ENCODE results near the gene FHL2. TPM values are rescaled to one million over a fixed set of nuclear protein-coding genes. Genes with fewer than 3 reads are reported as not detected.
"Not testable (repeated sequence)": the region's sequence is repeated elsewhere in the genome, so short reads cannot be mapped to it uniquely, and the experiment has no call there.

The FHL2 gene
- total RNA-seq, 1 donor from 2014 or later = 64.0 TPM

DNA sequence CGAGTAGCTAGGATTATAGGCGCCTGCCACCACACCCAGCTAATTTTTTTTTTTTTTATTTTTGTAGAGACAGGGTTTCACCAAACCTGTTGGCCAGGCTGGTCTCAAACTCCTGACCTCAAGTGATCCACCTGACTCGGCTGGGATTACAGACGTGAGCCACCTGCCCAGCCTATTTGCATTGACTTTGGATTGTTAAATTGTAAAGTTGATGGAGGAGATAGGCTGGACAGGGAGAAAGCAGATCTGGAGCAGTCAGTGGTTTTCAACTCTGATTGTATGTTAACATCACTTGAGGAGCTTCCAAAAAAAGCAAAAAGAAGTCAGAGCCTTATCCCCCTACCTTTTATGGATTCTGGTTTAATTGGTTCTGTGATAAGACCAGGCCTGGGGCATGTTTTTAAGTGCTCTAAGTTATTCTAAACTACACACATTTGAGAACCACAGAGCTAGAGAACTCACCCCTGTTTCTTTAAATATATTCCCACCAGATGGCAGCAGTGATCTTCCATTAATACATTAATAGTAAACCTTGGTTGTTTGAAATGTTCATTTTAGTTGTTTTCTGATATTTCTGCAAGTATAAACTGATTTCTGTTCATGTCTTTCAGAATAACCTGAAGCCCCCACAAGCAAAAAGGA is 54.0 kb downstream of the FHL2 start:
- peak; percentile 48 for DNase-seq (ENCODE audit: low spot score)

DNA sequence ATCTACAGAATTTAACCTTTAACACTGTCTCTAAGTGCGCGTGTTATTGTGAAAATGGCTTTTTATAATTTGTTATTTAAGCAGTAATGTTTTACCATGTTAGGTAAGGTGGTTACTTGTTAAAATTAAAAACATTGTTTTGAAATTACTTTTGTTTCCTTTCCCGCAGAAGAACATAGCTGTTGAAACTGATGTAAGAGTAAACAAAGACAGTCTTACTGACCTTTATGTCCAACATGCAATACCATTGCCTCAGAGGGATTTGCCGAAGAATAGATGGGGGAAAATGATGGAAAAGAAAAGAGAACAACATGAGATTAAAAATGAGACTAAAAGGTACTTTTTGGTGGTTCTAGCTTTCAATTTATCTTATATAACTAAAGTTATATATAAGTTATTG is 59.4 kb downstream of the FHL2 start:
- DNase-seq (ENCODE audit: low spot score) = no peak

DNA sequence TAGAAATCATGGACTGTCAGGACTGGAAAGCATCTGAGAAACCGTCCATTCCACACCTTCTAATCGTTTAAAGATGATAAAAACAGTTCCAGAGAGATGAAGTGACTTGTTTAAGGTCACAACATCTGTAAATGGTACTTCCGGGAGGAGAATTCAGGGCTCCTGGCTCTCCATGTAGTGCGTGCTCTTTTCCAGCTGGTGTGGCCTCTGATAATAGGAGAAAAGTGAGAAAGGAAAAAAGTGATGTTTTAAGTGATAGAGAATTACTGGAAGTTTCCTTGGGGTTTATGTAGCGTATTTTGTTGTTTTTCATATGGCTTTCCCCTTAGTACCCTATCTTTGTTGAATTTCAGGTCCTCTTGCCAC is 60.8 kb downstream of the FHL2 start:
- DNase-seq (ENCODE audit: low spot score) = no peak

DNA sequence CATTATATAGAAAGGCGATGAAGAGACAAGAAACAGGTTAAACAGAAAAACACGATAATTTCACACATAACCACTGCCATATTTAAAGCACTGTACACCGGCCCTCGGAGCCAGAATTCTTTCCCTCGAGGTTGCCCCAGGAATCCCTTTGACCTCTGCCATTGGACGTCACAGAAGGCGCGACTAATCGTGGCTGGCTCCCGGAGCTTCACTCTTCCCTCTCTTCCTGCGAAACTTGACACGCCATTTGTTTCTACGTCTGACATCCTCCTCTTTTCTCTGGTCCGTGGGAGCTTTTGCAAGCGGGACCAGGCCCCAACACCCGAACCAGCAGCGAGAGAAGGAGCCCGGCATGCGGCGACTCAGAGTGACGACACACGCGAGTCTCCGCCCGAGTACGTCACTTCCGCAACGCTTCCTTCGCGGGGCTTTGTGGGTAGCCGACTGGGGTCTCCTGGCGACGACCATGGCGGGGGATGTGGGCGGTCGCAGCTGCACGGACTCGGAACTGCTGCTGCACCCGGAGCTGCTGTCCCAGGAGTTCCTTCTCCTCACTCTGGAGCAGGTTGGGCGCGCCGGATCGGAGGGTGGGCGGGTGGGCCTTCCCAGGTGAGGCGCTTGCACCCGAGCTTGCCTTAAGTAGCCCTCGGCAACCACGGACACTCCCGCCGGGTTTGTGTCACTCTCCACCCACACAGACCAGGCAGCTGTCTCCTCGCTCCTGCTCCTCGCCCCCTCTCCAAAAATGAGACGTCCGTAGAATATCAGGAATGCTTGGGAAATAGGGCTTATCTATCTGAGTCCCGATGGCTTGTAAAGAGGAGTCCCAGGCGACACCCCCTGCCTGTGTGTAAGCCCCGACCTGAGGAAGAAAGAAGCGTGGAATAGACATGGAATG is 61.5 kb downstream of the FHL2 start, which contains the start of gene C2orf49:
Gene C2orf49 (plus strand): TSS at position 419 of the 898 bp plus-strand sequence. CDS start 48 bp downstream, at position 467.
- peak; percentile 93 for DNase-seq (ENCODE audit: low spot score)

DNA sequence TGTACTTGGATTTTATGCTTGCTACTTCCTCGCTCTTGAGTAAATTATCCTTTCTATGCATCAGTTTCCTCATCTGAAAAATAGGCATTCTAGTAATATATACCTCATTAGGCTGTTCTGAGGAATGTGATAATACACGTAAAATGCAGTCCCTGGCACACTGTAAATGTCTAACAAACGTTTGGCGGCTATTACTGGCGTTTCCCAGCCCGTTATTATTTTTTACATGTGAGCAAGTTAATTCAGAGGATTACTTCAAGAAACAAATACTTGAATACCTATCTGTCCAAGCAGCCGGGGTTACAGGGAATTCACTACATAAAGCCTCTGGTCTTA is 62.1 kb downstream of the FHL2 start:
- DNase-seq (ENCODE audit: low spot score) = no peak

DNA sequence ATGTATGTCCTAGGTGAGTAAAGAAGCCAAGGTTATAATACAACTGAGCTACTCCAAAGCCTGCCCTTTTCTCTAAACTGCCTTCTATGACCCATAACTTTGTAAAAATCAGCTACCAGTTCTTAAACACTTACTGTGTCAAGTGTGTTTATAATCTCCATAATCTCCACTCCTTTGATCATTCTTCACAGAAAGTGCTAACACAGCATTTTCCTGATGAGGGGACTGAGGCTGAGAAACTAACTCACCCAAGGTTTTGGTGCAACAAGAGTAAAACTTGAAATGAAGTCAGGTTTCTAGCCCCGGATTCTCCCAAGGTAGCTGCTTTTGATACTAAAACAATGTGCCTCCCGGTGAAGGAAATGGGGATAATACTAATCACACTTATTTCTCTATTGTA is 63.4 kb downstream of the FHL2 start:
- no peak for DNase-seq (ENCODE audit: low spot score)

DNA sequence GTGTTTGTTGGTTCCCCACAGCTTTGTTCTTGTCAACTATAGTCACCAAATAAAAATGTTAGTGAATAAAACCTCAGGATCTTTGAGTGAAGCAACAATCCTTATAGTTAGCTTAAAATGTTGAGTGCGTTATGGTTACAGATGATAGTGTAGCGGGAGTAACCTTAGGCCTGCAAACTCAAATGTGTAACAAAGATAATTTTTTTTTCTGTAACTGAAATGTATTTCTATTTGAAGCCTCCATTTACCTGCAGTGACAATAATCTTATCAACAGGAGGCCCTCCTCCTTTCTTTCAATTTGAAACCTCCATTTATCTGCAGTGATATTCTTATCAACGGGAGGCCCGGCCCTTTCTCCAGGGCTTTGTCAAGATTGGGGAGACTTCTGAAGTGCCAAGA is 64.6 kb downstream of the FHL2 start:
- DNase-seq (ENCODE audit: low spot score) = no peak

DNA sequence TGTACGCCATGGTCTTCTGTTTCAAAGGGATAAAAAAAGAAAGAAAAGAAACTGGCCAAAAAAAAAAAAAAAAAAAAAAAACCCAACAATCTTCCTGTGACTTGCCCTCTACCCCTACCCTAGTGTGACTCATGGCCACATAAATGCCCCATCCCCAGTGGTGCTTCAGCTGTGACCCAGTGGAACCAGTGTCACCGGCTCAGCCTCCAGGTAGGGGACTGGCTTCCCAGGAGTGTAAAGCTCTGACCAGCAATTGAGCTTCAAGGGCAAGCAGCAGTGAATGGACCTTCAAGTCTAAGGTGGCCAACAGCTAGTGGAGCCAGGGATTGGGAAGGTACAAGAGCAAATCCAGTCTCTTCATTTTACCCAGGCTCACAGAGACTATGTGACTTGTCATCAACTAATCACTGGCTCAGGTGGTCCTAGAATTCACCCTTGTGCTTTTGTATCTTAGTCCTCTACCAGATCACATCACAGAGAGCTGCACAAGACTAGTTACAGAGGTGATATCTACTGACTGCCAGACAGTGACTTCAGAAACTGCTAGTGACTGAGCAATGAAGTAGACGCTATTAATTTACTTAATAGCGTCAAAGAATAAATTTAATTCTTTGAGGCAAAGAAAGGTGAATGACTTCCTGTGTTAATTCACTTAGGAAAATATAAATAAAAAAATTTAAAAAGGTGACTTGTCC is 68.0 kb downstream of the FHL2 start:
- no peak for DNase-seq (ENCODE audit: low spot score)

DNA sequence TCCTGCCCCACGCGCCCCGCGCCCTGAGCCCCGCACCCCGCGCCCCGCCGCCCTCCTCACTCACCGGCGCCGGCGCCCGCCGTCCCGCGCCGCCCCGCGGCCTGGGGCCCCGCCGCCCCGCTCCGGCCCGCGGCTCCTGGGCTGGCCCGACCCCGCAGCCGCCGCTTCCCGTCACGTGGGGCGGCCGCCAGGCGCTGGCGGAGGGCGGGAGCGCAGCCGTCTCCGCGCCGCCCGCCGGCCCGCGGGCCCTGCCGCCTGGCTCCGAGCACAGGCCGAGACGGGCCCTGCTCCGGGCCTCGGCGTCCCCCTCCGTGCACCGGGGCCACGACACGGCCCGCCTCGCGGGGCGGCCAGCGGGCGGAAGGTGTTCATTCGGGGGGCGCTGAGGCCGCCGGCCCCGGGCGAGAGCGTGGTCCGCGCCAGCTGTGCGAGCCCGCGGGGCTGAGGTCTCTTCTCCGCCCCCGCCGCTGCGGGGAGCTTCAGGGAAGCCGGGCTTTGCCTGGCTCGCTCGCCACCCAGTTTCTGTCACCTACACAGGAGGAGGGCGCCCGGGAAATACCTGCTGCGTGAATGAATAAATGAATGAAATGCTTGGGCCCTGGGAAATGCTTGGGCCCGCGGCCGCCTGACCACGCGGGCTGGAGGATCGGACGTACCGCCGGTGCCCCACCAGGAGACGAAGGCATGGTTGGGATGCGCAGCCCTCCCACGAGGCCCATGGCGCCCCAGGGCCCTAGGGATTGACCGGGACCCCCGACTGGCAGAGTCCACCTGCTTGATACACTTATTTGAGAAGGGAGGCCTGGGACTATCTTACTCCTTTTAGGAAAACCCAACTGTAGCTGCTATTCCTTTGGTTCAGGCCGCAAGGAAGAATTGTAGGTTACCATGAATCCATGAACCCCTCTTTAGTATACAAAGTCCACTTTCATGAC is 69.0 kb downstream of the FHL2 start, which contains the start of gene TGFBRAP1:
Gene TGFBRAP1 (minus strand): TSS at position 175 of the 935 bp plus-strand sequence. CDS start 21,434 bp downstream, outside the sequence.
- DNase-seq (ENCODE audit: low spot score) = peak; percentile 60

DNA sequence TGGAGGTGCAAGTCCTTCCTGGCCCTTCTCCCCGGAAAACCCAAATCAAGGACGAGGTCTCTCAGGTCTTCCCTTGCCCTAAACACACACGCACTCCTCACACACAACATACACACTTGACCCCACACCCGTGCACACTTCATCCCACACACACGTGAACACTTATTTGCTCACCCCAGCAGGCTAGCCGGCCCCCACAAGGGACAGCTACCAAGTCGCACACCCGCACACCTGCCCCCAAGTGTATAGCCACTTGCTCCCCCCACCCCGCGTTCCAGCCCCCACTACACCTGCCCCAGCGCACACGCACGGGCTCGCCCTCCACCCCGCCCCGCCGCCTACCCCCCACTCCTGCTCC is 69.7 kb downstream of the FHL2 start:
- DNase-seq (ENCODE audit: low spot score) = no peak

DNA sequence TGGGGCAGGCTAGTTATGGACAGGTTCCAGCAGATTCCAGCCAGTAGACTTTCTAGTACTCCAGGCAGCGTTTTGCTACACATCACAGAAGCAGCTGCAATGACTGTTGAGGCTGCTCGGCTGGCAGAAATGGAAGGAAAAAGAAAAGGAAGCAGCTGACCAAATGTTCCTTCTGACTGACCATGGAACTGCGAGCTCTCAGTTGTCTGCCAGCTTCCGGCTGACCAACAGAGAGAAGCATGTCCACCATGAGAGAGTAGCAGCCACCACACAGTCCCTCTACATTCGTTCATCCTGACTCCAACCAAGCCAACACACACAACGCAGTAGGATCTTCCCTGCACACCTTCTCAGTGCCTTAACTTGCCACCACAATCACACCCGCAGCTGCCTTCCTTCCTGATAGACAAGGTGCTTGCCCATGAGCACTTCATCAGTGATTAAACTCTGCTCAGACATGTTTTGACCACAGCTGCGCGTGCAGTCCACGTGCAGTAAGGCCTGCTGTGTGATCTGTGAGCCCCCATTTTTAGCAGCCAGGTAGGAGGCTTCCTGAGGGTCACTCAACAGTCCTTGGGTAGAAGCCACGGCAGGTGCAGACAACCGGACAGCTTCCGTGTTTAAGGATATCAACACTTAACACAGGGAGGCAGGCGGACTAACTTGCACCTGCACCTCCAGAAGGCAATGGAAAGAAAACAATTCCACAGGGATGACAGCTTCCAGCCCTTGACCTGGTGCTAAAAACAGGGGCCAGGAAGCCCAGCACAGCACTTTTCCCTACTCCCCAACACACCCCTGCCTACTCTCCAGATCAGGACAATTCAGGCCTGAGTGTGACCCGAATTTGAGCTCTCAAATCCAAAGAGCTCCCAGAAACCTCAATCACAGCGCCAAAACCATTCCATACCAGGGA is 70.3 kb downstream of the FHL2 start:
- peak; percentile 25 for DNase-seq (ENCODE audit: low spot score)

DNA sequence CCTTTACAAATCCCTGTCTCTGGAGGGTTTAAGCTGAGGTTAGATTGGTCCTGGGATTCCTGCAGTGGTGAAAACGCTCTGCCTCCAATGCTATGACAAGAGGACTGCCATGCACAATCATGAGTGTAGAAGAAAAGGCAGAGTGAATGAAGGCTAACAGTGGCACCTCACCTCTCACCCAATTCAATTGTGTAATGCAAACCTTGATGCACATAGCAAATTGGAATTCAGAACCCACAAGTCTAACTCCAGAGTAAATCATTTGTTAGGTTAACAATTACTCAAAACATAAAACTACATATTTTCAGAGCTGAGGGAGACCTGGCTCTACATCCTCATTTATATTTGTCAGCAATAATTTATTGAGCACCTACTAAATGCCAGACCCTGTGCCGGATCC is 71.2 kb downstream of the FHL2 start:
- DNase-seq (ENCODE audit: low spot score) = no peak

DNA sequence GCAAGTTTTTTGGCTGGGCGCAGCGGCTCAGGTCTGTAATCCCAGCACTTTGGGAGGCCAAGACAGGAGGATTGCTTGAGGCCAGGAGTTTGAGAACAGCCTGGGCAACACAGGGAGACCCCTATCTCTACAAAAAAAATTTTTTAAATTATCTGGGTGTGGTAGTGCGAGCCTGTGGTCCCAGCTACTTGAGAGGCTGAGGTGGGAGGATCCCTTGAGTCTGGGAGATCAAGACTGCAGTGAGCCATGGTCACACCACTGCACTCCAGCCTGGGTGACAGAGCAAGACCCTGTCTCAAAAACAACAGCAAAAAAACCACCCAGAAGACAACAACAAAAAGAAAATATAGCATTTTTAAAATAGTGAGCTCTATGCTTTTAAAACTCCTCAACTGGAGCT is 71.6 kb downstream of the FHL2 start:
- not testable (repeated sequence) for DNase-seq (ENCODE audit: low spot score)

DNA sequence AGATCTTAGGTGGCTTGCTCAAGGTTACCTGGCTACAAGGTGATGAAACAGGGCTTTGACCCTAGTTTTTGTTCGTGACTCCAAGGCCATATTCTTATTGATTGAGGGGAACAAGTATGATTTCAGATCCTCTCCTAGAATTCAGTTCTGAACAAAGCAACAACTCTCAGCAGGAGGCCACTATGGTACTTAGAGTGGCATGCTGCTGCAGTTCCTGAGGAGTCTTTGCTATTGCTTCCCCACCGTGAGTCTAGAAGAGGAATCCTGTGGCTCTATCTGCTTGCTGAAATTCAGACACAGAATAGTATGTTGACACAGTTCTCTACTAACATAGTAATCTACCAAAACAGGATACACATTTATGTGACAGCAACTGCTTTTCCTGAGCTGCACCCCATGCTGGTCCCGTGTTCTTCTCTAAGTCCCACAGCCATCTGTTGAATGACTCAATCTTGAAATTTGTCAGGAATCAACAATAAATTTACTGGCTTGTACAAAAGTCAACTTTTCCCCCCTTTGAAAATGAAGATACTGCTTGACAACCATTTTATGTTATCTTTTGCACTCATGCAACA is 73.4 kb downstream of the FHL2 start:
- DNase-seq (ENCODE audit: low spot score) = peak; percentile 52

DNA sequence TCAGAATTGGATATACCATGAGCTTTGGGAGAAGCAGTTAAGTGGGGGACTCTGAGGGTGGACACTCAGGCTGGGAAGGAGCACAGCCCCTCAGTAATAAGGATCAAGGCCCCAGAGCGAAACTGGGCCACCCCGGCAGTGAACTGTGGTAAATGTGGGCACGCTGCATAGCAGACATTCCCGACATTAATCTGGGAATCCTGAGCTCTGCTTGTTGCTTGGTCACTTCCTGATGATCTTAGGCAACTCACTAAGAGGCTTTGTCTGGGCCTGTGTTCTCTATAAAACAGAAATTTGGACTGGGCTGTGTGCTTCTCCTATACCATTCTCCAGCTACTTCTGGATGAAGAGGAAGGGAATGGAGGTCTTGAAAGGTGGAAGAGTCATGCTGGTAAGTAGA is 74.1 kb downstream of the FHL2 start:
- peak; percentile 72 for DNase-seq (ENCODE audit: low spot score)

DNA sequence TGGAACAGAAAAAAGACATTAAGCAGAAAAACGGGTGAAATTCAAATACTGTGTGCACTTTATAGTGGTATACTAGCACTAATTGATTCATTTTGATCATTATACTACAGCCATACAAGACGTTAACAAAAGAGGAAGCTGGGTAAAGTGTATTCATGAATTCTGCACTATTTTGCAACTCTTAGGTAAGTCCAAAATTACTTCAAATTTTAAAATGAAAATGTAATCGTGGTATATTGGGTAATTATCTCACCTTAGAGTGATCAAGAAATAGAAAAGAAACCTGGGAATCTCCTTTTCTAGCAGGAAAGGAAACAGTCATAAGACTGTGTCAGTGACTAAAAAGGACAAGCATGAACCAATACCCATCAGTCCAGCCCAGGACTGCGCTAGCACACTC is 74.8 kb downstream of the FHL2 start:
- DNase-seq (ENCODE audit: low spot score) = no peak

DNA sequence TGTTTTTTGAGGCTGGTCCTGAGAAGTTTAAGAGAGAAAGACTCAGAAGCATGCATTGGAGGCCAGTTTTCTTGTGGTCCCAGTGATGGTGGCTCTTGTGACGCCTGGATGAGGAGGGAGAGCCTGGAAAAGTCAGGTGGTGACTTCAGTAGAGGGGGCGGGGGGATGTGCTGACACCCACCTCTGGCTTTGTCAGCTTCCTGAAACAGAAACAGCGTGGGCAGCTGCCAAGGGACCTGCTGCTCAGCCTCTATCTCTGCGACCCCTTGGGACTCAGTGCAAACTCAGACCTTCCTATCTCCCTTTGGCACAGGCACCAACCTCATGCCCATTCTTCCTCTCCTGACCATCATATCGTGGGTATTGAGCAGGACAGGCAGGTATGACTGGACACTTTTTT is 75.7 kb downstream of the FHL2 start:
- DNase-seq (ENCODE audit: low spot score) = no peak

DNA sequence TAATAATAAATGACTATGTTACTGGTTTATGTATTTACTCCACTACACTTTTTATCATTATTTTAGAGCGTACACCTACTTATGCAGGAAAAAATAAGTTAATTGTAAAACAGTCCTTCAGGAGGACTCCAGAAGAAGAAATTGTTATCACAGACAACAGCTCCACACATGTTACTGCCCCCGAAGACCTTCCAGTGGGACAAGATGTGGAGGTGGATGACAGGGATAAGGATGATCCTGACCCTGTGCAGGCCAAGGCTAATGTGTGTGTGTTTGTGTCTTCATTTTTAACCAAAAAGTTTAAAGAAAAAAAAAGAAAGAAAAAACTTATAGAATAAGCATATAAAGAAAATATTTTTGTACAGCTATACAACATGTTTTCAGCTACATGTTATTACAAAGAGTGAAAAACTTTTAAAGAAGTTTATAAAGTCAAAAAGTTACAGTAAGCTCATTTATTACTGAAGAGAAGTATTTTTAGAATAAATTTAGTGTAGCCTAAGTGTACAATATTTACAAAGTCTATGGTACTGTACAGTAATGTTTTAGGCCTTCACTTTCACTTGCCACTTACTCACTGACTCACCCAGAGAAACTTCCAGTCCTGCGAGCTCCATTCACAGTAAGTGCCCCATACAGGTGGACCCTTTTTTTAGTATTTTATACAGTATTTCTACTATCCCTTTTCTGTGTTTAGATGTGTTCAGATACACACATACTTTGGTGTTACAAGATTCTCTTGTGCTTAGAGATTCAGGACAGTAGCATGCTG is 76.8 kb downstream of the FHL2 start:
- DNase-seq (ENCODE audit: low spot score) = no peak

DNA sequence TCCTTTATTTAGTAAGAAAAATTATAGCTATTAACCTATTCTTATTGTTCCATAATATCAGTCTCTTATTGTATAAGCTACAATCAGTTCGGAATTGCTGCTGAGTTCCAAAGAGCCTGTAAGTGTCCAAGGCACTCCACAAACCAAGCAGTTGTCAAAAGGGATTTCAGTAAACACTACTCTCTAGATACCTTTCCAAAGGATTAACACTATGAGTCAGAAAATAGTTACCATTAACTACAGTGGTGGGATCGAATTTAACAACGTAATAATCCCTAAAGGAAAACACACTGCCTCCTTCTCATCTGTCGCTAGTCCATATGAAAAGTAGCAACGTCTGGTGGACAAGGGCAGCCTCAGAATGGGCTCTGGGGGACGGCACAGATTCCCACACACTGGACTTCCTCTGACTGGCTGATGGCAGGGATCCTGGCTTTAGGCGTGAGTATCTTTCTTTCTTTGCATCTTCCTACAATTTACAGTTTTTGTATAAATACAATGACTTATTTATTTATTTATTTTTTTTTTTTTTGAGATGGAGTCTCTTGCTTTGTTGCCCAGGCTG is 78.1 kb downstream of the FHL2 start:
- DNase-seq (ENCODE audit: low spot score) = no peak

Data from umbilical cord (tissue), 2 donors.